M059J (cell line): ENCODE data around the gene LMBR1L. TPM values are rescaled to one million over a fixed set of nuclear protein-coding genes. Genes with fewer than 3 reads are reported as not detected.

Experiments used
- DNase-seq: peaks from one replicate; pipeline ENCODE4 v3.0.0-alpha.2; 2012; ENCODE audit warnings: low read depth
- total RNA-seq: library from RNA; depleted of rRNA; stranded (reverse); fragments of >200 nt; shearing (Covaris generic); gene quantifications from 2 replicates; pipeline ENCODE4 v1.2.3, GENCODE V29; 2014

The LMBR1L gene
- total RNA-seq, 1 experiment from 2014 or later = 11.7 TPM

DNA sequence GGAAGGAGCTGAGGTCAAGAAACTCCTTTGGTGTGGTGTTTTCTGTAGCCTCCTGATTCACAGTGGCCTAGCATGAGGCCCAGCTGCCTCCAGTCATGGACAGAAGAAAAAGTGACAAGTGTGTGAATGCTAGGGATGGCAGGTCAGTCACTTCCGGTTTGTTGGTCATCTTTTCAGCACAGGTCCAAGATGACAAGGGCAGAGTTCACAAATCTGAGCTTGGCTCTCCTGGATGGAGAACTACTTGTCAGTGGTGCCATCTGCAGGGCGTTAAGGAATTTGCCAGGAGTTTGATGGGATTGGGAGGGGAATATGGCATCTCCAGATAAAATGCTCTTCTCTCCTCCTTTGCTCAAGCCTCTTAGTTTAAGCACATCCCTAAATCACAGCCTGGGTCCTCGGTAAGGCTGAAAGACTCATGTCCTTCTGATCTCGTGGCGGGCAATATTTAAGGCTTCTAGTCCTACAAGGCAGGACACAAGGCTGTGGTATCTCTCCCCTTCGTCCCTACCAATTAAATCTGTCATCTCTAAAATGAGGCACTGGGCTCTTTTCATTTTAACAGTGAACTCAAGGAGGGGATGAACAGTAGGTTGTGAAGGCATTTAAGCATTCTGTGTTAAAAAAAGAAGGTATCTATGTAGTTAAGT lies 10.5 kb upstream of the LMBR1L start:
- DNase-seq = peak; percentile 77

DNA sequence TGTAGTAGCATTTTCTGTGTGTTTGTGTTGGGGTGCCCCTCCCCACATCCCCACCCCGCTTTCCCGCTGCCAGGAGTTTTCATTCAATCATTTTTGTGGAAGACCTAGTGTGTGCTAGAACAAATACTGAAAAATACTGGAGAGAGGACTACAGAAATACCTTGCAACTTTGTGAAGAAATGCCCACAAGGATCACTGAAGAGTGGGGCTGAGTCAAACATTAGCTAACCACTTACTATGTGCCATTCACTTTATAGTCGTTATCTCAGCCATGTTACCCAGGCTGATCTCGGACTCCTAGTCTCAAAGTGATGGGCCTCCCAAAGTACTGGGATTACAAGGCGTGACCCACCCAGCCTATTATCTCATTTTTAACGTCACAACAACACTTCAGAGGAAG lies 559 bp upstream of the LMBR1L start:
- no peak for DNase-seq

DNA sequence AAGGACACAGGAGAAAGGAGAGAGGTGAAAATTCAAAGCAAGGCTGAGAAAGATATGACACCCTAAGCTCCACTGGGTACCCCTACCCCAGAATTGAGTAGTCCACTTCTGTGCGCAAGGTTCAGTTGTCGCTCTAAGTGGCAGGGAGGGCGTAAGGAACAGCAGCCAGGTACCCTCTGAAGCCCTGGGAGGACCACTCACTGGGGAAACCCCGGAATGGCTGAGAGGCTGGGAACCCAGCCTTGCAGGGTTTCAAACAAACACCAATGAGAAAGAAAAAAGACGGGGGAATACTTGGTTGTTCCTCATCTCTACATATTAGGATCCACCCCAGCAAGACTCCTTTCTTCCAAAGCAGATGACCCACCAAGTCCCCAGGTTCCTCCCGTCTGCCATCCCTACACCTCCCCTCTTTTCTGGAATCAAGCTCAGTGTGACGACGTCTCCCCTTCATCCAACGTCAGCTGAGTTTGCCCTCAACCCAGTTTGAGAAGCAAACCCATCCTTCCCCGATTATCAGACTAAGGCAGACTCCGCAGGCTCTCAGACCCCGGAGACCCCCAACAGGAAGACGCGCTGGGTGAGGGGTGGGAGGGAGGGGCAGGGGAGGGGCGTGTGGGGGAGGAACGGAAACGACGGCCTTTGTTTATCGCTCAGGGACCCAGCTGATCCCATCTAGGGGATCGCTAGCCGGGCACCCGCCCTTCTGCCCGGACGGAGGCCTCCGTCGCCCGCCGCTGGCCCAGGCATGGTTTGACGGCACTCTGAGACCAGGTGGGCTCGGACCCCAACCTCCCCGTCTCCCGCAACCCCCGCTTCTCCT lies 795 bp downstream of the LMBR1L start:
- no peak for DNase-seq

DNA sequence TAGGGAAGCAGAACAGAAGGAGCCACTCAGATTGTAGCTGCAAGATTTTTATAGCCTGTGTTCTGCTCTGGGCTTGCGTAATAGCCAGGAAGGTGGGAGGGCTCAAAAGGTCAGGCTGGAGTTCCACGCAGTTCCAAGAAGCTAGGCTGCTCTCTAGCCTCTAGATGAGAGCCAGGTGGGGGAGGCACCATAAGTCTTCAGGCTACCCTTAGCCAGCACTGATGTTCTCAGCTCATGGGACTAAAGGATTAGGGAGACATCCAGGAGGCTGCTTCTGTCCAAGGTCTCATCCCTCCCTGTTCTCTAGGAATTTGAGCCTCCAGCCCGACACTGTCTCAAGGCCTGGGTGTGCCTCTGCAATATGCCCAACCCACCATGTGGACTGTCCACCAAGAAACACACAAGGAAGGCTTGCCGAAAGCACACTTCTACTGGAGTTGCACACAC lies 1.7 kb downstream of the LMBR1L start:
- no peak for DNase-seq

DNA sequence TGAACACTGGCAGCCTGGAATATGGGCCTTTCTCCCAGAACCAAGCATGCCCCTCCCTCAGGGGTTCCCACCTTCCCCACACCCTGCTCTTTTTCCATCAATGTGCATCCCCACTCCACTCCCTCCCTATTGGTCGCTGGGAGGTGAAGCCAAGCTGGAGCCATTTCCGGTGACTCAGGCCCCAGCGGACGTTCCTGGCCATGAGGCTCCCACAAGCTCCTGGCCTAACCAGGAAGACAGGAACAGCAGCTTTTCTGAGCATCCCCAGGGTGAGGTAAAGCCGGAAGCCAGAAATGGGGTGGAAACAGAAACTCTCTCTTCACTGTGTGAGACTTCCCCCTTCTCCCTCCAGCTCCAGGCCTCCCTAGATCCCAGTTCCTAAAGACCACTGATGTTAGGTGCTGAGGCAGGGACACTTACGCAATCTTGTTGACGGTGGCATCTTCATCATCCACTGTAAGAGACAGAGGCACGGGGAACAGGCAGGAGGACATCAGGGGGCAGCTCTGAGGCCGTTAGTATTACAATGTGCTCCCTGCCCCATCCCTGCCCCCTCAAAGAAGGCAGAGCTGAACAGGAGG lies 5.1 kb downstream of the LMBR1L start:
- peak; percentile 9 for DNase-seq

DNA sequence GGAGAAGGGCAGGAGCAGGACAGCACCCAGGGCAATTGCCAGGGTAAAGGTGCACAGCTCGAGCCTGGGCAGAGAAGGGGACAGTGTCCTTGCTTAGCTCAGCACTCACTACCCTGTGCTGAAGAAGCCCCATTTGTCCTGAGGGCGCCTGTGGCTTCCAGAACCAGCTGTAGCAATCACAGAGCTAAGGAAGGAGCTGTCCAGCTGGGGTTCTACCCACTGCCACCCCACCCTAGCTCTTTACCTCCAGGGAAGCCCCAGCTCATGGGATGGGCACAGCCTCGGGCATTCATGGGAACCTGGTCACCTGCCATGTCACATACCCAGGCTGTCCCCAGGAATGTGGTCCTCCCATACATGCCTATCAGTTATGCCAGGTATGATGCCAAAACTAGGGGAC lies 5.8 kb downstream of the LMBR1L start:
- no peak for DNase-seq

DNA sequence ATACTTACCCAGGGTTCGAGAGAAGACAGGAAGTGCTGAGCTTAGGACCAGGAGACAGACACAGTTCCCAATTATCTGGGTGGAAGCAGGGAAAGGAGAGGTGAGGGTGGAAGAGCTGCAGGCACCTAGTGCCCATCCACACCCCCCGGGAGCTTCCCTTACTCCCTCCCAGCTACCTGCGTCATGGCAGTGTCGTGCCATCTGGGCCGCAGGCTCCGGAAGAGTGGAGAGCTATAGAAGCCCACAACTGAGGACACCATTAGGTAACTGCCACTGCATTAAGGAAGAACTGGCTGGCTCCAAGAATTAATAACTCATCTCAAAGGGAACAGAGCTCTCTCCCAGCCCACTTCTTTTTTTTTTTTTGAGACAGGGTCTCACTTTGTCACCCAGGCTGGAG lies 10.3 kb downstream of the LMBR1L start:
- no peak for DNase-seq

DNA sequence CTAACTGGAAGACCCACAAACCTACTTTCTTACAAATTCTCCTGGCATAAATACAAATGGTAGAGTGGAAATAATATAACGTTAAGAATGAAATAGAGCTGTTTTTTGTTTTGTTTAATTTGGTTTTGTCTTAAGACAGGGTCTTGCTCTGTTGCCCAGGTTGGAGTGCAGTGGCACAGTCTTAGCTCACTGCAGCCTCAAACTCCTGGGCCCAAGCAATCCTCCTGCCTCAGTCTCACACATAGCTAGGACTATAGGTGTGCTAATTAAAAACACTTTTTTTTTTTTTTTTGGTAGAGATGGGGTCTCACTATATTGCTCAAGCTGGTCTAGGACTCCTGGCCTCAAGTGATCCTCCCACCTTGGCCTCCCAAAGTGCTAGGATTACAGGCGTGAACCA lies 11.9 kb downstream of the LMBR1L start:
- DNase-seq = no peak

DNA sequence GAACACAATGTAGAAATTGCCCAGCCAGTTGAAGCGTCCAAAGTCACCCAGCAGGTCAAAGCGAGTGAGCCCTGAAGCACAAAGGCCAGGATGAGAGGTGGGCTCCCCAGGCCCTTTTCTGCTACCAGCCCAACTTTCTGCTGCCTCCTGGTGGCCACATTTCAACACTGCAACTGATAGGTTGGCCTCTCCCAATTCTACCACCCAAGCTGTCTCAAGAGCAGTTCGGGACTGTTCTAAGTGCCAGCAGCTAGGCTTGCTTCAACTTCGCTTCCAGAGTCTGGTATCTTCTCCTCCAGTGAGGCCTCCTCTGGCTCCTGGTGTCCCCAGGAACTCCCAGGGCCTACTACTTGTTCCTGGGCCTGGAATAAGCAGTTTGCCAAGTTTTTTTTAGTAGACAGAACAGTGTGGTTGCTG lies 12.6 kb downstream of the LMBR1L start:
- DNase-seq = peak; percentile 25

DNA sequence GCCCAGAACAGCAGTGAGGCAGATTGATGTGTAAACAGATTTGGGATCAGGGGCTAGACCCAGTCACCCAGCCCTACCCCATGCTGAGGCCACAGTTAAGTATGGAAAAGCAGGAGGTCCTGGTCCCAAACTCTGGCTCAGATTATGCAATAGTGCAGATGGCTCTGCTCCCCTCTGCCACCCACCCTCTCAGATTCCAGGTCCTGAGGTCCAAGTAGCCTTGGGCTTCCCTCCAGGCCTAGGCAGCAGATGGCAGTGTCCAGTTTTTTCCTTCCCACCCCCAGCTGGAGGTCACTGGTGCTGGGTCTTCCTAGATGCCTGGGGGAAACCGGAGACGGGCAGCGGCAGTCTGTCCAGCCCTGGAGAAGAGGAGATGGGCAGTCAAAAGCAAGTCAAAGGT lies 13.3 kb downstream of the LMBR1L start:
- no peak for DNase-seq

DNA sequence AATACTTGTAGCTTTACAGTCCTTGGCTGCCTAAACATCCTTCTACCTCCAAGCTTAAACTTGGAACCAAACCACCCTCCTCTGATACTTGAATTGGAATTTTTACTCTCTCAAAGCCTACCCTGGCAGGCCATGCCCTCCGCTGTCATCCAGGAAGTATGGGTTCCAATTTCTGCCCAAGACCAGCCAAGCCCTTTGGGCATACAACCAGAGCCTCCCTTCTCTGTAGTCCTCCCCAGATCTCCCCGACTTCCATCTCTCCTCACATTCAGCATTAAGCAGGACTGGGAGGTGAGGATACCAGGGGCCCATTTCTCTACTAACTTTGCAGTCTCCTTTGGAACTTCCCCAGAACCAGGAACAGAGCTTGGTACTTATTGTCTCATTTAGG lies 15.7 kb downstream of the LMBR1L start:
- peak; percentile 20 for DNase-seq

DNA sequence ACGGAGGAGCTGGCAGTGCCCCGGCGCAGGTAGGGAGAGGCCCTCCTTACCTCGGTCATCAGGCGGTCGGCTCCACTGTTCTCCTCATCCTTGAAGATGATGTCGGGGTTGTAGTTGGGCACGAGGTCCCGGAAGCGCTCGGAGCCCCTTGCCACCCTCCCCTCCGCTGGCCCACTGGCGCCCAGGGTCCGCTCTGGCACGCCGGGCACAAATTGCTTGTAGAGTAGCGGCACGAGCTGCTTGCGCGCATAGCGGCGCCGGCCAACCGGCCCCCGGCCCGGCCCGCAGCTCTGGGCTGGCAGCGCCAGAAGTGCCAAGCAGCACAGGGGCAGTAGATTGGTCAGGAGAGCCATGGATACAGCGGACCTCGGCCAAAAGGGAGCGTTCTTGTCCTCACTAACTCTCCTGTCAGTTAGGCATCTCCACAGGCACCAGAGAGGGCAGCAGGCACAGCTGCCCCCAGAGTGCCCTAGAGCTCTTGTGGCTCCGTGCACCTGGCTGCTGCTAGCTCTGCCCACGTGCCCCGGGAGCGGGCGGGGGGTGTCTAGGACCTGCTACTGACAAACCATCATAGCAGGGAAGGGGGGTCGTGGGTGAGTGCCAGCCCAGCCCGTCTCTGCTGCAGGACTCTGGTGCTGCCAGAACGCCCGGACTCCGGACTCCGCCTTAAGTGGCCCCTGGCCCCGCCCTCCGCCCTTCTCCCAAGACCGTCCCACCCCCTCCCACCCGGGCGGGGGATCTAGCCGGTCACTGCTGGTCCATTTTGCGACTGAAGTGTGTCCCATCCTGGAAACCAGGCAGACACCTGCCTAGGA lies 16.3 kb downstream of the LMBR1L start, which contains the start of gene DHH:
DHH (minus strand) TSS at position 642 of the 815 bp plus-strand sequence; CDS start at position 353, 289 bp downstream.
- DNase-seq = peak; percentile 33

DNA sequence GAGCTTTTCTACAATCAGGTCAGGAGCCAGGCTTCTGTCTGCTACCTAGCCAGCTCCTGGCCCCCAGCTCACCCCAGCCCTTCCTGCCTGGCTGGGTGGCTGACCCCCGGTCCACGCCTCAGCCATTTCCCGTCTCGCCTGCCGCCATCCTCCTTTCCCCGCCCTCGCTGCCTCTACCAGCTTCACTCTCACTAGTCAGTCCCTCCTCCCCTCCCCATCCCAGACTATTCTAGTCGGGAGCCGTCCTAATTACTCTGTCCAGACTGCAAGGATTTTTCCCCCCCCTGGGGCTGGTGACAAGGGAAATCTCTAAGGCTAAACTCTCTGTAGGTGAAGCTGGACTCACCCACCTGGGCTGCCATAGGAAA lies 16.9 kb downstream of the LMBR1L start:
- DNase-seq = no peak

DNA sequence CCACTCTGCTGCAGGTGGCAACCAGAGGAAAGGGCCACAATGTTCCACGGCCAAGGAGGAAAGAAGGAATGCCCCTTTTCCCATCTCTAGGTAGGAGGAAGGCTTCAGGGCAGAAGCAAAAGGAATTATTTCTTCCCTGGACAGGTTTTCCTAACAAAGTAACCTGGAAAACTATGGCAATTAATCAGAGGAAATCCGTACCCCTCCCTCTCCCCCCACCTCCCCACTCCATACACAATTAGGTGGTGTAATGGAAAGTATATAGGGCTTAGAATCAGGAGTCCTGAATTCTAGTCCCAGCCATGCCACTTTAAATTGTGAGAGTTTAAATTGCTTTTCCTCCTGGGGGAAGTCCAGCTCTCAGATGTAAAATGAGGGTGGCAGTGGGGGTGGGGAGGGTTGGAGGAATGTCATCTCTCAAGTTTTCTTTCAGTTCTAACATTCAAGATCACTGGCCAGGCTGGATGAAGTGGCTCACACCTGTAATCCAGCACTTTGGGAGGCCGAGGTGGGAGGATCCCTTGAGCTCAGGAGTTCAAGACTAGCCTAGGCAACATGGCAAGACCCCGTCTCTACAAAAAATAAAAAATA lies 17.7 kb downstream of the LMBR1L start:
- no peak for DNase-seq

DNA sequence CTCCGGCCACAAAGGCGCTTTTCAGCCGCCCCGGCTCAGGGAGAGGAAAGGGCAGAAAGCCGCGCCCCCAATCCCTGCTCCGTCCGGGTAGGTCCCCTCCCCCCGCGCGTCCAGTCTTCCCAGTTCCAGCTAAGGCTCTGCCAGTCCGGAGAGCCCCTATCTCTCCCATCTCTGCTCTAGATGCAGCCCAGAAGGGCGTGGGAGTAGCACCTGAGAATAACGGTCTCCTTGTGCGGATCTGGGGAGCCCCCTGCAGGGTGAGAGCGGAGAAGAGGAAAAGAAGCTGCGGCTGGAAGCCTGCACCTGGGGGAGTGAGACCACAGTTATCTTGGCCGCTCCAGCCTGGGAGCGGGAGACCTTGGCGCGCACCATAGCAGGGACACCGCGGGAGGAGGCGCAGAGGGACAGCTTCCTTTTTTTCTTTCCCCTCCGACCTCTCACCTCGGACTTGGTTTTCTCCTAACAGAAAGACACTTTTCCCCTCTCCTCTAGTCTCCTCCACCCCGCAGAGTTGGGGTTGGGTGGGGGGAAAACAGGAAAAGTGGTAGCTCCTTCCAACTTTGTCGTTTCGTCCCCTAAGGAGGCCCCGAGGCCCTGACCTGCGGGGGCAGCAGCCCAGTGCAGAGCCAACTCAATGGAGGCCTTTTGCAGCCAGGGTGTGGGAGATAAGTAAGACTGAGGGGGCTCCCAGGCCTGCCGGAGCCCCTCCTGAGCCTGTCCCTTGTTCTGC lies 18.4 kb downstream of the LMBR1L start:
- DNase-seq = peak; percentile 62

DNA sequence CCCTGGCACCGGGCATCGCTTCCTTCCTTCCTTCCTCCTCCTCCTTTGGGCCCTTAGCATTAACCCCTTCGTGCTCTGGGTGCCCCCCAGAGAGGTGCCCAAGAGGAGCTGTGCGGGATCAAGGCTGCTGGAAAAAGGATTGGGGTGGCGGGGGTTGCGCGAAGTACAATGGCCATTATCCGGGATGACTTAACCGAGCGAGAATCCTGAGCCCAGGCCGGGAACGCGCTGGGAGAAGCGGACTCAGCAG lies 18.9 kb downstream of the LMBR1L start:
- no peak for DNase-seq

DNA sequence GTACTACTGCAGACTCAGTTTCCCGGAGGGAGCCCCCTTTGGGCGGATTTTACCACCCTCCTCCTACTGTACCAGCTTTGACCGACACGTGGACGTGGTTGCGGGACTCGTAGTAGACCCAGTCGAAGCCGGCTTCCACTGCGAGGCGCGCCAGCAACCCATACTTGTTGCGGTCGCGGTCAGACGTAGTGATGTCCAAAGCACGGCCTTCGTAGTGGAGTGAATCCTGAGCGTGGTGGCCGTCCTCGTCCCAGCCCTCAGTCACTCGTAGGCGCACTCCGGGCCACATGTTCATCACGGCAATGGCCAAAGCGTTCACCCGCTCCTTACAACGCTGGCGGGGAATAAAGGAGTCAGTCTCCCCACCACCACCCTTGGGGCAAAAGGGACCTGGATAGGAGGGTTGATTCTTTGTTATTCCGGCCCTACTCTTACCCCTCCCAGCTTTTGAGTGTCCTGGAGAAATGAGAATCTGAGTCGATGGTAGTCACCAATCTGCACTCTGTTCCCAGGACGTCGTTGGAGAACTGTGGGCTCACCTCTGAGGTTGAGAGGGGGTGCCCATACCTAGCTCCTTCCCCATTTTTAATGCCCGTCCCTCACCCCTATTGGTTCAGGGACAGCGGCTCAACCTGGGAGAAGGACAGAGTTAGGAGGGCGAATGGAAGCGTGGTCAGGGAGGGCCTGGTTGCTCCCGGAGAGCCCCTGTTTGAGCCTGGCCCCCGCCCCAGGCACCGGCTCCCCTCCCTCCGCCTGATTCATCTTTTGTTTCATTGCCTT lies 19.4 kb downstream of the LMBR1L start:
- no peak for DNase-seq

DNA sequence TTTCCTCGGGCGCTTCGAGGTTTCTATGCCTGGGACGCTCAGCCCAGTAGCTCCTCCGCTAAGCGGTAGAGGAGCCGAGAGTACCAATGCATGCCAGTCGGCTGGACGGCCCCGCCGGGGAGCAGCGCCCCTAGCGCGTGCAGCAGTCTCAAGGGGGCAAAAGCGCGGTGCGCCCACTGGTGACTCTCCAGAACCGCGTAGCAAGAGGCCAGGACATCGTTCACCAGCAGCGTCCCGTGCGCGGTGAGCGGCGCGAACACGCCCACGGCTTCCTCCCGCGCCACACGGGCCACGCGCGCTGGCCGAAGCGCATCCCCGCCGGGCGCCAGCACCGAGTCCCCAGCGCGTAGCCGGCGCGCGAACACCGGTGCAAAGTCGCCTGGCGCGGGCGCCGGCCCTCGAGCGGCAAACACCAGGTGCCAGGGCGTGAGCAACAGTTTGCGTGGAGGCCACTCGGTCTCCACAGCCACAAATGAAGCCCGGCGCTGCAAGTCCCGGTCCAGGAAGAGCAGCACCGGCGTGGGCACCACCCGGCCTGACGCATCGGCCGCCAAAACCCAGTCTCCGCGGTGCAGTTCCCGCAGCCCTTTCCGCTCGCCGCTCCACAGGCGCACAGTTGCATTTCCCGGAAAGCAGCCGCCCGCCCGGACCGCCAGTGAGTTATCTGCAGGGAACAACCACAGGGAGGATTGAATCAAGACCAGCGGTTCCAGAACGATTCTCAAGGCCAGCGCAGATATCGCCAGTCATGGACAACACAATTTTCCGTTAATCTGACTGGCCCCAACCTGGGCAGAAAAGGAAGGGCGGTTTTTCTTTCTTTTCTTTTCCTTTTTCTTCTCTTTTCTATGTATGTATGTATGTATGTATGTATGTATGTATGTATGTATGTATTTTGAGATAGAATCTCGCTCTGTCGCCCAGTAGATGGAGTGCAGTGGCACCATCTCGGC lies 20.6 kb downstream of the LMBR1L start:
- peak; percentile 42 for DNase-seq

DNA sequence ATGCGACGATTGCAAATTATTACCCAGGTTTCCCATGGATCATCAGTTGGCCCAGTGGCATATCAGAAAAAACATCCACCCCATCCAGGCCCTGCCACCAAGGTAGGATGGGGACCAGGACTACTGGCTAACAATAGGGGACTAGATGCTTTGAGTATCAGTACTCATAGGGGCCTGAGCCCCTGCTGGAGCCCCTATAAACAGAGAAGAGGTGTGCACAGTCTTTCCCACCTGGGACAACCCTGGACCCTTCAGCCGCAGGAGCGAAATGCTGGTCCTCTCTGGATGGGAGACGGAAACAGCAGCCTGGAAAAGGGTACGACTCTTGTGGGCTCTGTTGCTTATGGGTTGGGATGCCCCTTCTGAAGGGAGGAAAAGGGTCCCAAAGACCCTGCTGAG lies 21.7 kb downstream of the LMBR1L start:
- DNase-seq = no peak
